Epidermal melanocyte (primary cell): ENCODE results near the gene TCF4.

Experiments
- DNase-seq: peaks from one replicate; pipeline ENCODE4 v3.0.0; 2011; ENCODE audit warnings: low spot score; ENCODE audit not compliant: insufficient read length

TCF4 gene

GRCh38 chr18:55202232-55202917 is 385.6 kb downstream of the TCF4 start:
- DNase-seq, result no peak

- DNase-seq, result no peak
These were observed 388.6 kb downstream of the TCF4 start for GRCh38 chr18:55199291-55199963.

GRCh38 chr18:55195863-55196262 is 392.1 kb downstream of the TCF4 start:
- no peak for DNase-seq

GRCh38 chr18:55189972-55190371 is 398.0 kb downstream of the TCF4 start:
- DNase-seq, result no peak

GRCh38 chr18:55186588-55186987 is 401.4 kb downstream of the TCF4 start:
- DNase-seq, result no peak

- no peak for DNase-seq
These were observed 402.6 kb downstream of the TCF4 start for GRCh38 chr18:55185391-55185790.

GRCh38 chr18:55179835-55180234 is 408.2 kb downstream of the TCF4 start:
- no peak for DNase-seq

DNA sequence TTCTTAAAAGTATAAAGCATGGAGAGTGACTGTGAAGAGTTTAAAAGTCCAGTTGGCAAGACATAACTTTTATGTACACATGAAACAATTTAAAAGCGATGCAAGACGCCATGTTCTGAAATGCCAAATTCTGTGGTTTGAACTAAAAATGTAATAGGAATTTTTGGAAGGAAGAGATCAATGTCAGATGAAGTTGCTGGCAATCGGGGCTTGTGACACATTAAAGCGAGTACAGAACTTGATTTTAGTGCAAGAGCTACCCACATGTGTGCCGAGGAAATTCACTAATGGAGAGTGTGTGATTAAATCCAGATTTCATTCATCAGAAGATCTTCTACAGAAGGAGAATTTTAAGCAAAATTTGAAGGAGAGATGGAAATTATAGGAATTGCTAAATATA is 408.6 kb downstream of the TCF4 start:
- DNase-seq, result peak; percentile 19

DNA sequence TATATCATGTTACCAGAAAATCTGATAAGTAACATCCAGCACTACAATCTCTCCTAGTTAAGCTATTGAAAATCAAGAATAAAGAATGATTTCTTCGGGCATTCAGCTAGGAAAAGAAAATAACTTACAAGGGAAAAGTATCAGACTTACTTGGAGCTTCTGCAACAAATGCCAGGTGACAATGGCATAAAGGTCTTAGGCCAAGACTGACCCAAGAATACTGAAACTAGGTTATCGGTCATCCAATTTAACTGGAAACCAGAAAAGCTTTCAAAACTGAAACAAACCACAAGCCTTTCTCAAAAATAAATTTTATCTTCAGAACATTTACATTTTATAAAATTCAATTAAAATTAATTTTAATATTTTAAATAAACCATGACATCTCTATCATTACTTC is 414.7 kb downstream of the TCF4 start:
- DNase-seq, result no peak
